HG03159 (cell line): Measurements from ENCODE around the gene CHAF1A.

Experiments used
- ATAC-seq: cut with Tn5 transposase; IDR thresholded peaks from one replicate; pipeline ENCODE4 v1.9.1; 2021; ENCODE audit warnings: mild to moderate bottlenecking, moderate library complexity; ENCODE audit not compliant: unreplicated experiment

Gene CHAF1A

DNA sequence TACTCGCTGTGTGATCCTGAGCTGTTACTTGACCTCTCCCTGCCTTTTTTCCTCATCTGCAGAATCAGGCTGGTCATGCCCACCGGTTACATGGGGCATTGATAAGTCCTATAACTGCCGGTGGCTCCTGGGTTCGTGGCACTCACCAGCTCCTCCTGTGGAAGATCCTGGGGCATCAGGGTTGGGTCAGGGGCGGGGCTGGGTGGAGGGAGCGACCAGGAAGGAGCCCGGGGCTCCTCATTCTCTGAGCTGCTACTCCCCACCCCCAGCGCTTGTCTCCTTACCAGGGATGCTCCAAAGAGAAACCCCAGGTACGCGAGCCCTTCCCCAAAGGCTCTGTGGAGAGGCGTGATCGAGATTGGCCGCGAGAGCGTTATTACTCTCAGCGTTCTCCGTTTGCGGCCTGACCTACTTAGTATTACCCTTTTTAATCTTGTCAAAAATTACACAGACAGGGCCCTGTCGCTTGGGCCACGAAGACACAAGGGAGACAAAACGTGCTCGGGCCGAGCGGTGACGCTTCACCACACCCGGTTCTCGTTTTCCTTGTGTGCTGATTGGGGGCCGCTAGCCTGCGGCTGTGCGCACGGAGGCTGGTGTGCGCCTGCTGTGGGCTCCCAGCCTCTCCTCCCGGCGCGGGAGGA, 80.4 kb downstream of the CHAF1A start:
- no peak for ATAC-seq

DNA sequence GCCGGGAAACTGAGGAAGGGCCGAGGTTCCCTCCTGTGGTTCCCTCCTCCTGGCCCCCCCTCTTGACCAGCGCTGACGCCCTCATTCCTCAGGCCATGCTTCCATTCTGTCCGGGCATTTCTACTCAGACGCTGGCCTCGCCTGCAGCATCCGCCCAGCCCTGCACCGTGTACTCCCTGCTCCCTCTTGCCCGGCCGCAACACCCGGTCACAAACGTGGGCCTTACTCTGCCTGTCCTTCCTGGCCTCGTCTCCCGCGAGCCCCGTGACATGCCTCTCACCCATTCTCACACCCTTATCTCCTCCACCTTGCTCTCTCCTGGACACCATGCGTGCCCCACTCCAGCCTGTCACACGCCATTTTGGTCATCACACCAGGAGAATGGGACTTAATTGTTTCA, 80.9 kb downstream of the CHAF1A start:
- ATAC-seq, result no peak

DNA sequence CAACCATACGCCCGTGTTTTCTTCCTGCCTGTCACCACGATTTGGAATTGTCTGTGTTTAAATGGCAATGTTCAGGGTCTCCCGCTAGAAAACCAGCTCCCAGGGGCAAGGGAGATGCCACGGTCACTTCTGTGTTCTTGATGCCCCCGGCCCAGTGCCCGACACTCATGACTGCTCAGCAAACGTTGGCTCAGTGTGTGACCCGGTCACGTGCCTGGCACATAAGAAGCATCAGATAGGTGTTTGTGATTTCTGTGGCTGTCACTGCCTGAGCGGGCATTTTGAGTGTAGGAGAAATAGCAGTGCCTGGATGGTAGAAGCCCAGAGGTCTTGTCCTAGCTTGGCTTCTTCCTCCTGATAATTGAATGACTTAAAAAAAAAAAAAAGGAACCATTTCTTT, 85.1 kb downstream of the CHAF1A start:
- ATAC-seq, result no peak

DNA sequence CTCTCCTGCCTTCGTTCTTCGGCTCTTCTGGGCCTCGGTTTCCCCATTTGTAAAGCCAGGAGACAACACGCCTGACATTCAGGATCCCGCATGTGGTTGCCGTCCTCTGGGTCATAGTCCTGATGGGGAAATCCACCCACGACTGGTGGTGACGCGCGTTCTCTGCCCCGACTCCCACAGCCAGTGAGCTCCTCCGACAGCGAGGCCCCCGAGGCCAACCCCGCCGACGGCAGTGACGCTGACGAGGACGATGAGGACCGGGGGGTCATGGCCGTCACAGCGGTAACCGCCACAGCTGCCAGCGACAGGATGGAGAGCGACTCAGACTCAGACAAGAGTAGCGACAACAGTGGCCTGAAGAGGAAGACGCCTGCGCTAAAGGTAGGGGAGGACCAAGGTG, 86.1 kb downstream of the CHAF1A start:
- ATAC-seq, result no peak

DNA sequence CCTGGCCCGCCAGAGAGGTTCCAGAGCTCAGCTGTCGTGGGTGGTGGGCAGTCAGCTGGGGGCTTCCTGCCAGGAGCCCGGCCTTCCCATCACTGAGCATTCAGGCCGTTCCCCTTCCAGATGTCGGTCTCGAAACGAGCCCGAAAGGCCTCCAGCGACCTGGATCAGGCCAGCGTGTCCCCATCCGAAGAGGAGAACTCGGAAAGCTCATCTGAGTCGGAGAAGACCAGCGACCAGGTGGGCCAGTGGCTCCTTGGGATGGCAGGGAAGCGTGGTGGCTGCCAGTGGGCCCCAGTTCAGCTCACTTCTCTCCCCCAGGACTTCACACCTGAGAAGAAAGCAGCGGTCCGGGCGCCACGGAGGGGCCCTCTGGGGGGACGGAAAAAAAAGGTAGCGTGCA, 89.0 kb downstream of the CHAF1A start:
- ATAC-seq, result no peak

DNA sequence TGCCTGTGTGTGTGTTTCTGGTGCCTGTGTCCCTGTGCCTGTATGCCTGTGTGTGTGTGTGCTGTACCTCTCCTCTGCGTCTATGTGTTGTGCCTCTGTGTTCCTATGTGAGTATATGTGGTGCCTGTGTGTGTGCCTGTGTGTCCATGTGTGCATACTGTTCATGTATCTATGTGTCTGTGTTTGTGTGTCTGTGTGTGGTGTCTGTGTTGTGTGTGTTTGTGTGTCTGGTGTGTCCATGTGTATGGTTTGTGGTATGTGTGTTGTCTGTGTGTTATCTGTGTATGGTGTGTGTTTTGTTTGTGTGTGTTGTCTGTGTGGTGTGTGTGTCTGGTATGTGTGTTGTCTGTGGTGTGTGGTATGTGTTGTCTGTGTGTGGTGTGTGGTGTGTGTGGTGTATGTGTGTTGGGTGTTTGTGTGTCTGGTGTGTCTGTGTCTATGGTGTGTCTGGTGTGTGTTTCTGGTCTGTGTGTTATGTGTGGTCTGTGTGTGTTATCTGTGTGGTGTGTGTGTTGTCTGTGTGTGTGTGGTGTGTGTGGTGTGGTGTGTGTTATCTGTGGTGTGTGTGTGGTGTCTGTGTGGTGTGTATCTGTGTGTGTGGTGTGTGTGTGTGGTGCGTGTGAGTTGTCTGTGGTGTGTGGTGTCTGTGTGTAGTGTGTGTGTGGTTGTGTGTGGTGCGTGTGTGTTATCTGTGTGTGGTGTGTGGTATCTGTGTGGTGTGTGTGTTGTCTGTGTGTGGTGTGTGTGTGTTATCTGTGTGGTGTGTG, 90.1 kb downstream of the CHAF1A start:
- ATAC-seq, result no peak
